Gastroesophageal sphincter (tissue), 4 donors: ENCODE data around the gene PDIK1L. TPM values are rescaled to one million over a fixed set of nuclear protein-coding genes. Genes with fewer than 3 reads are reported as not detected.

Experiments
- ATAC-seq: fragments of 150-250 bp; one replicate; pipeline ENCODE4 v1.9.1; 2016; ENCODE audit warnings: mild to moderate bottlenecking, moderate library complexity
- H3K27ac ChIP-seq, 4 donors: fragments of 200-600 bp; sonication (generic) in 3 of 4; 1 replicate in 3 of 4; 2 replicates in 1 of 4; pipeline ENCODE4 v1.5.1; 2016 to 2019
- H3K27me3 ChIP-seq: fragments of 200-600 bp; sonication (generic); one replicate; pipeline ENCODE4 v1.5.1; 2019
- H3K36me3 ChIP-seq, 2 donors: fragments of 200-600 bp; sonication (generic); one replicate each; pipeline ENCODE4 v1.5.1; 2019; ENCODE audit warnings: control low read depth in 1 of 2
- H3K4me1 ChIP-seq, 3 donors: fragments of 200-600 bp; sonication (generic); 1 replicate in 2 of 3; 2 replicates in 1 of 3; pipeline ENCODE4 v1.5.1; 2016 to 2019; ENCODE audit warnings: control low read depth in 2 of 3
- H3K4me3 ChIP-seq, 2 donors: fragments of 200-600 bp; sonication (generic); one replicate each; pipeline ENCODE4 v1.5.1; 2019; ENCODE audit warnings: mild to moderate bottlenecking in 1 of 2, moderate library complexity in 1 of 2
- H3K9me3 ChIP-seq, 3 donors: fragments of 200-600 bp; sonication (generic); one replicate each; pipeline ENCODE4 v1.5.1; 2017 to 2019; ENCODE audit warnings: control low read depth in 2 of 3
- EP300 ChIP-seq: sonication (generic); formaldehyde crosslinking; IDR thresholded peaks from one replicate; pipeline ENCODE4 v1.6.1; 2017; ENCODE audit warnings: antibody characterized with exemption, mild to moderate bottlenecking
- POLR2A ChIP-seq, 2 donors: fragments of 450-650 bp; IDR thresholded peaks; one replicate each; pipeline ENCODE4 v1.6.1; 2017; ENCODE audit warnings: antibody characterized with exemption in 2 of 2, mild to moderate bottlenecking in 2 of 2, moderate library complexity in 1 of 2
- POLR2AphosphoS5 ChIP-seq: sonication (generic); formaldehyde crosslinking; IDR thresholded peaks from one replicate; pipeline ENCODE4 v1.6.1; 2017; ENCODE audit warnings: antibody characterized with exemption
- WGBS, 2 donors: methylation state at CpG; one replicate each; pipeline ENCODE4 v1.1.5; 2018; ENCODE audit warnings: low coverage in 1 of 2; 5-methylcytosine and 5-hydroxymethylcytosine counted together
- total RNA-seq, 4 donors: library from RNA; depleted of rRNA; stranded (reverse); fragments of >200 nt; gene quantifications; one replicate each; pipeline ENCODE4 v1.1.0, GENCODE V29; 2016
- TF ChIP-seq, protein P1 (sequence below), 4 experiments: fragments of 200-600 bp in 2 of 4; fragments of 450-650 bp in 2 of 4; sonication (generic) in 1 of 4; IDR thresholded peaks; one replicate each; pipeline ENCODE4 v1.5.1; 2017 to 2019; ENCODE audit warnings: antibody characterized with exemption in 4 of 4, mild to moderate bottlenecking in 2 of 4, moderate library complexity in 2 of 4

Gene PDIK1L
- total RNA-seq, 4 donors from 2014 or later: 6.2 to 9.3 (median 6.8) TPM

DNA sequence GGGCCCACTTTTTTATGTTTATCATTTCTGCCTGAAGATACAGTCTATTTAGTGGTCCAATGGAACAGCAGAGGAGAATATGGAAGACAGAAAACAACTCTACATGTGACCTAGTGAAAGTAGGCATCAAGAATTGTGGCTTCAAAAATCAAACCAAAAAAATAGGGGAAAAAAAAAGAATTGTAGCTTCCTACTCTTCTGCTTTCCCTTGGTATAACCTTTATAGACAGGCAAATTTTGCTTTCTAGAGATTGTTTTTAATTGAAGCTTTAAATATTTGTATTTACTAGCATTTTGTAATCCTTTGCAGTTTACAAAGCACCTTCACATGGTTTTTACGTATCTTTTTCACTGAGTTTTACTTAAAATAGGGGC, 14.3 kb downstream of the PDIK1L start:
- Histone ChIP-seq H3K4me1 (peaks cover 0 to 32% (median 0%) of the 10 kb centered on the region in 3 donors), H3K36me3 (peaks cover 0 to 13% of the 10 kb centered on the region in 2 donors), H3K9me3 (no peaks in the 10 kb centered on the region), H3K27me3 (no peaks in the 10 kb centered on the region), H3K4me3 (no peak overlapping the region), H3K27ac (no peak overlapping the region)
- ATAC-seq: no peak
- TF ChIP-seq EP300 (no peak), POLR2A (IDR thresholded peaks at IDR 0.05) (no peak), POLR2AphosphoS5 (no peak)
- TF ChIP-seq, protein P1, sequence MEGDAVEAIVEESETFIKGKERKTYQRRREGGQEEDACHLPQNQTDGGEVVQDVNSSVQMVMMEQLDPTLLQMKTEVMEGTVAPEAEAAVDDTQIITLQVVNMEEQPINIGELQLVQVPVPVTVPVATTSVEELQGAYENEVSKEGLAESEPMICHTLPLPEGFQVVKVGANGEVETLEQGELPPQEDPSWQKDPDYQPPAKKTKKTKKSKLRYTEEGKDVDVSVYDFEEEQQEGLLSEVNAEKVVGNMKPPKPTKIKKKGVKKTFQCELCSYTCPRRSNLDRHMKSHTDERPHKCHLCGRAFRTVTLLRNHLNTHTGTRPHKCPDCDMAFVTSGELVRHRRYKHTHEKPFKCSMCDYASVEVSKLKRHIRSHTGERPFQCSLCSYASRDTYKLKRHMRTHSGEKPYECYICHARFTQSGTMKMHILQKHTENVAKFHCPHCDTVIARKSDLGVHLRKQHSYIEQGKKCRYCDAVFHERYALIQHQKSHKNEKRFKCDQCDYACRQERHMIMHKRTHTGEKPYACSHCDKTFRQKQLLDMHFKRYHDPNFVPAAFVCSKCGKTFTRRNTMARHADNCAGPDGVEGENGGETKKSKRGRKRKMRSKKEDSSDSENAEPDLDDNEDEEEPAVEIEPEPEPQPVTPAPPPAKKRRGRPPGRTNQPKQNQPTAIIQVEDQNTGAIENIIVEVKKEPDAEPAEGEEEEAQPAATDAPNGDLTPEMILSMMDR (IDR thresholded peaks at IDR 0.05): no peak
- WGBS, 2 donors: 64 to 80% methylated on average over 1 of the region's 1 CpG

DNA sequence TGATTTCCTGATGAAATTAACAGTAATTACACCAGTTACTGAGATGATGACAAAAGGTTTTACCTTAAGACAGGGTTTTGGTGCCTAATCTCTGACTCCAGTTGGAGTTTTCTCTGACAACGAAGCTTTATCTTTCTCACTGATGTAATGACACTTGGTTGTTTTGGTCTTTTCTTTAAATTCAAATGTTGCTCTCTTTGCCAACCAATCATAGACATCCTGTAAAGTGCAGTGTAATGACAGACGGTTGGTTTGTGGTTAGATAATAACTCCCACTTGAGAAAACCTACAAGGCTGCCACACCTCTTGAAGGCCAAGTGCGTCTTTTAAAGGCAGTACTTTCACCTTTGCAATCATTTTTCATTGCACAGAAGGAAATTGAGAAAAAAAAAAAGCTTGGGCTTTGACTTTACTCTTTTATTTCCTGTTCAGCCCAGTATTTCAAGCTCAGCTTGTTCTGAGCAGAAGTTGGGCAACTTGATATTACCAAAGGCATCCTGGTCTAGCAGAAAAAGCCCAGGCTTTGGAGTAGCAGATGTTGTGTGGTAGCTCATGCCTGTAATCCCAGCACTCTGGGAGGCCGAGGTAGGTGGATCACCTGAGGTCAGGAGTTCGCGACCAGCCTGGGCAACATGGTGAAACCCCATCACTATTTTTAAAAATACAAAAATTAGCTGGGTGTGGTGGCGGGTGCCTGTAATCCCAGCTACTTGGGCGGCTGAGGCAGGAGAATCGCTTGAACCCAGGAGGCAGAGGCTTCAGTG, 14.9 kb downstream of the PDIK1L start:
- 60 to 78% methylated on average over 7 to 9 of the region's 9 CpGs for WGBS, 2 donors
- H3K36me3 ChIP-seq: peaks cover 0 to 13% of the 10 kb centered on the region in 2 donors
- no peaks in the 10 kb centered on the region for H3K9me3 ChIP-seq
- no peak for ATAC-seq
- no peaks in the 10 kb centered on the region for H3K27me3 ChIP-seq
- TF ChIP-seq POLR2A (IDR thresholded peaks at IDR 0.05) (no peak), POLR2AphosphoS5 (no peak), EP300 (no peak)
- TF ChIP-seq, protein P1 (IDR thresholded peaks at IDR 0.05): no peak
- peaks cover 0 to 31% (median 0%) of the 10 kb centered on the region in 3 donors for H3K4me1 ChIP-seq
- no peak overlapping the region for H3K4me3 ChIP-seq
- peak overlapping the region in 1 of 4 donors; percentile 25 for H3K27ac ChIP-seq

GRCh38 chr1:26127235-26128163, 15.9 kb downstream of the PDIK1L start:
- peaks cover 0 to 4% of the 10 kb centered on the region in 2 donors for H3K36me3 ChIP-seq
- TF ChIP-seq POLR2A (IDR thresholded peaks at IDR 0.05) (no peak), EP300 (no peak), POLR2AphosphoS5 (no peak)
- TF ChIP-seq, protein P1 (IDR thresholded peaks at IDR 0.05): no peak
- peak overlapping the region in 2 of 4 donors; percentile 6 to 25 for H3K27ac ChIP-seq
- H3K27me3 ChIP-seq: no peaks in the 10 kb centered on the region
- H3K9me3 ChIP-seq: no peaks in the 10 kb centered on the region
- 34 to 50% methylated on average over 11 to 13 of the region's 13 CpGs for WGBS, 2 donors
- peaks cover 0 to 21% (median 0%) of the 10 kb centered on the region in 3 donors for H3K4me1 ChIP-seq
- no peak for ATAC-seq
- H3K4me3 ChIP-seq: no peak overlapping the region

- H3K4me1 ChIP-seq: peaks cover 0 to 4% (median 0%) of the 10 kb centered on the region in 3 donors
- H3K27me3 ChIP-seq: no peaks in the 10 kb centered on the region
- no peak overlapping the region for H3K4me3 ChIP-seq
- no peak for ATAC-seq
- no peak overlapping the region for H3K27ac ChIP-seq
- WGBS, 2 donors: 91 to 92% methylated on average over 3 to 4 of the region's 4 CpGs
- TF ChIP-seq, protein P1 (IDR thresholded peaks at IDR 0.05): no peak
- TF ChIP-seq POLR2AphosphoS5: no peak
- no peak for TF ChIP-seq EP300
- TF ChIP-seq POLR2A (IDR thresholded peaks at IDR 0.05): no peak
- no peaks in the 10 kb centered on the region for H3K36me3 ChIP-seq
- no peaks in the 10 kb centered on the region for H3K9me3 ChIP-seq
These were observed 18.2 kb downstream of the PDIK1L start for GRCh38 chr1:26129778-26130177.
